PC-9 (cell line): ENCODE measurements around the gene FCF1. TPM values are rescaled to one million over a fixed set of nuclear protein-coding genes. Genes with fewer than 3 reads are reported as not detected.
A peak's percentile ranks its signal among the peaks of the same experiment; 100 is the strongest.

Experiments
- BruUV-seq: library from RNA; stranded (reverse); fragments of 400-500 nt; replicated peaks from 2 replicates; lab custom pipeline; 2021; lab: Mats Ljungman, UMichigan
- CTCF ChIA-PET: fragments of 300-600 bp; sonication (Branson Sonifier 250); formaldehyde crosslinking; loops from one replicate; lab custom pipeline; 2022; ENCODE audit warnings: antibody characterized with exemption; lab: Charles Lee
- POLR2A ChIA-PET: fragments of 300-600 bp; sonication (Branson Sonifier 250); formaldehyde crosslinking; loops from one replicate; lab custom pipeline; 2022; ENCODE audit warnings: antibody characterized with exemption; ENCODE audit not compliant: unreplicated experiment; lab: Charles Lee
- DNase-seq, 2 experiments: peaks; one replicate each; pipeline versions ENCODE4 v3.0.0 to v3.0.0-alpha.2; 2015 to 2022; ENCODE audit warnings: mixed read lengths in 1 of 2
- H2AFZ ChIP-seq: fragments of 200-600 bp; sonication (generic); 2 replicates; pipeline ENCODE4 v1.8.1; 2017; ENCODE audit warnings: antibody characterized with exemption
- H3F3A ChIP-seq: fragments of 200-600 bp; sonication (generic); 2 replicates; pipeline ENCODE4 v1.8.1; 2017; ENCODE audit warnings: antibody characterized with exemption, mild to moderate bottlenecking, low read depth; ENCODE audit not compliant: insufficient read depth
- H3K27ac ChIP-seq: fragments of 200-600 bp; sonication (generic); 2 replicates; pipeline ENCODE4 v1.6.1; 2016; ENCODE audit warnings: mixed run types
- H3K27me3 ChIP-seq: fragments of 200-600 bp; sonication (generic); 2 replicates; pipeline ENCODE4 v1.6.1; 2016; ENCODE audit warnings: low read depth, mixed run types; ENCODE audit not compliant: insufficient read depth
- H3K36me3 ChIP-seq: fragments of 200-600 bp; sonication (generic); 2 replicates; pipeline ENCODE4 v1.6.1; 2016; ENCODE audit warnings: low read depth, mixed run types
- H3K4me1 ChIP-seq: fragments of 200-600 bp; sonication (generic); replicated peaks from 2 replicates; pipeline ENCODE4 v1.6.1; 2016; ENCODE audit warnings: mixed run types; ENCODE audit not compliant: insufficient read depth
- H3K4me2 ChIP-seq: fragments of 200-600 bp; sonication (generic); 2 replicates; pipeline ENCODE4 v1.6.1; 2017; ENCODE audit warnings: mixed run types
- H3K4me3 ChIP-seq: fragments of 200-600 bp; sonication (generic); 2 replicates; pipeline ENCODE4 v1.6.1; 2016; ENCODE audit warnings: mixed run types
- H3K79me2 ChIP-seq: fragments of 200-600 bp; sonication (generic); 2 replicates; pipeline ENCODE4 v1.6.1; 2017; ENCODE audit warnings: low read depth, mixed run types
- H3K9me2 ChIP-seq: fragments of 200-600 bp; sonication (generic); 2 replicates; pipeline ENCODE4 v1.8.1; 2017; ENCODE audit warnings: mild to moderate bottlenecking; ENCODE audit not compliant: insufficient read depth
- H3K9me3 ChIP-seq: fragments of 200-600 bp; sonication (generic); 2 replicates; pipeline ENCODE4 v1.8.1; 2016; ENCODE audit warnings: low read depth; ENCODE audit not compliant: insufficient read depth
- H4K20me1 ChIP-seq: fragments of 200-600 bp; sonication (generic); 2 replicates; pipeline ENCODE4 v1.8.1; 2017; ENCODE audit not compliant: insufficient read depth
- EZH2 ChIP-seq: fragments of 200-600 bp; sonication (generic); IDR thresholded peaks from 2 replicates; pipeline ENCODE4 v1.8.0; 2017; ENCODE audit warnings: antibody characterized with exemption, low read depth
- intact Hi-C: fragments of 100-400 bp; cut with micrococcal nuclease; formaldehyde crosslinking; loops from one replicate; pipeline ENCODE4 v1.10.0; 2022; ENCODE audit not compliant: unreplicated experiment
- total RNA-seq: library from RNA; stranded (reverse); gene quantifications from 2 replicates; pipeline ENCODE4 v1.2.3, GENCODE V29; 2021
- TF ChIP-seq, protein P1 (sequence below): fragments of 200-600 bp; sonication (generic); conservative IDR thresholded peaks from 2 replicates; pipeline ENCODE4 v1.6.1; 2017; ENCODE audit warnings: mixed run types, antibody characterized with exemption, mild to moderate bottlenecking, moderate library complexity

The FCF1 gene
- total RNA-seq, 1 experiment from 2014 or later, result 191 TPM

DNA sequence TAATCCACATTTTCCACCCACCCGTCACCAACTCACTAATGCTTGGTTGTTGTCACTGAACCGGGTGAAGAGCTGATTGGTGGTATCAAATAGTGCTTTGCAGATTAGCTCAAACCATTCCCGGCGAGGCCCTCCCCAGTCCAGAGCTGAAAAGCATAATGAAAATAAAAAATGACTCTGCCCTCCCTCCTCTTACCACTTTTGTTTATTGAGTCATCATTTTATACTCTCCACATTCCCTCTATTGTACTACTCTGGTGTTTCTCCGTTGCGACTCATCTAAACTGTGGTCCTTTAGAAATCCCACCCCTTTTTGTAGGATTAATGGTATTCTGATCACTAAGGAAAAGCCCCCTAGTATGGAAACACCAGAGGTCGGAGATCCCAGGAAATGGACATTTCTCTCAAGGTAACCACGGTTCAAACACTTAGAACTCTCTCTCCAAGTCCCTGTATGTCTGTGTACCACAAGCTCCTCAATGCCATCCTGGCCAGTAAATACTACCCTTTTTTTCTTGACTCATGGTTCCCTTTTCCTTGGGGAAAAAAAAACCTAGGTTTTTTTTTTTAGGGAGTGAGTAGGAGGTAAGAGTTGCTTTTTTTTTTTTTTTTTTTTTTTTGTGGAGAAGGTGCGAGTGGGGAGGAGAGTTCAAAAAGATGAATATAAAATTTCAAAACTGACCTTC lies 42.1 kb upstream of the FCF1 start:
- DNase-seq, result no peak
- intact Hi-C loops, result loop anchor here (1.0 to 5.0 kb wide), 4 partner anchors 15 to 131 kb away; no protein-coding TSS in a partner anchor
- H4K20me1 ChIP-seq, result no peaks in the 10 kb centered on the region
- no peaks in the 10 kb centered on the region for H3K4me1 ChIP-seq
- no peaks in the 10 kb centered on the region for H3K79me2 ChIP-seq
- H3F3A ChIP-seq, result peaks cover 4% of the 10 kb centered on the region; the same call in 1 of the 2 replicates
- H2AFZ ChIP-seq, result no peak overlapping the region
- no TSS peak for BruUV-seq
- no peaks in the 10 kb centered on the region for H3K27me3 ChIP-seq
- no peak overlapping the region for H3K4me3 ChIP-seq
- no peaks in the 10 kb centered on the region for H3K9me2 ChIP-seq
- POLR2A ChIA-PET, result interaction anchor here (0.6 to 0.8 kb wide), 7 partner anchors 12 to 166 kb away, joined by 3 to 22 read pairs (median 9); no protein-coding TSS in a partner anchor
- no peak overlapping the region for H3K27ac ChIP-seq
- H3K36me3 ChIP-seq, result peaks cover 80% of the 10 kb centered on the region
- CTCF ChIA-PET, result interaction anchor here (0.6 to 2.0 kb wide), 7 partner anchors 9 to 62 kb away, joined by 3 to 9 read pairs (median 5); no protein-coding TSS in a partner anchor
- TF ChIP-seq EZH2, result no peak
- TF ChIP-seq, protein P1, sequence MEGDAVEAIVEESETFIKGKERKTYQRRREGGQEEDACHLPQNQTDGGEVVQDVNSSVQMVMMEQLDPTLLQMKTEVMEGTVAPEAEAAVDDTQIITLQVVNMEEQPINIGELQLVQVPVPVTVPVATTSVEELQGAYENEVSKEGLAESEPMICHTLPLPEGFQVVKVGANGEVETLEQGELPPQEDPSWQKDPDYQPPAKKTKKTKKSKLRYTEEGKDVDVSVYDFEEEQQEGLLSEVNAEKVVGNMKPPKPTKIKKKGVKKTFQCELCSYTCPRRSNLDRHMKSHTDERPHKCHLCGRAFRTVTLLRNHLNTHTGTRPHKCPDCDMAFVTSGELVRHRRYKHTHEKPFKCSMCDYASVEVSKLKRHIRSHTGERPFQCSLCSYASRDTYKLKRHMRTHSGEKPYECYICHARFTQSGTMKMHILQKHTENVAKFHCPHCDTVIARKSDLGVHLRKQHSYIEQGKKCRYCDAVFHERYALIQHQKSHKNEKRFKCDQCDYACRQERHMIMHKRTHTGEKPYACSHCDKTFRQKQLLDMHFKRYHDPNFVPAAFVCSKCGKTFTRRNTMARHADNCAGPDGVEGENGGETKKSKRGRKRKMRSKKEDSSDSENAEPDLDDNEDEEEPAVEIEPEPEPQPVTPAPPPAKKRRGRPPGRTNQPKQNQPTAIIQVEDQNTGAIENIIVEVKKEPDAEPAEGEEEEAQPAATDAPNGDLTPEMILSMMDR, result no peak
- H3K4me2 ChIP-seq, result no peak overlapping the region
- H3K9me3 ChIP-seq, result no peaks in the 10 kb centered on the region

DNA sequence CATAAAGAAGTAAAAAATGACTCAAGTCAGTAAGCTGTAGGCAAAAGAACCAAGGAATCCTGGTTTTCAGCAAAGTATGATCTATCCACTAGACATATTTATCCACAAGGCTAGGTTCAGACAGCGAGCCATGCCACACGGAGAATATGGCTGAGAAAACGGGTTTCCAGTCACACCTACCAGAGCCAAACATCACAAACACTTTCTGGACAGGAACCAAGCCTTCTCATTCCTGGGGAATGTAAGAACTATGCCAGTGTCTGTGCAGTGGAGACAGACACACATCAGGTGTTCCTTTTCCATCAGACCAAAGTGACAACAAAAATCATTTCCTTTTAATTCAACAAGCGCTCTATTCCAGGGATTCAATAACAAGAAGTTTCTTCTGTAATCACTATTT lies 41.2 kb upstream of the FCF1 start:
- DNase-seq, result peak in 1 of 2 experiments; percentile 80
- Histone ChIP-seq H3F3A (peaks cover 4% of the 10 kb centered on the region; the same call in 1 of the 2 replicates), H3K79me2 (no peaks in the 10 kb centered on the region), H3K27me3 (no peaks in the 10 kb centered on the region), H3K4me3 (no peak overlapping the region), H3K9me2 (no peaks in the 10 kb centered on the region), H3K4me2 (no peak overlapping the region), H2AFZ (no peak overlapping the region), H3K36me3 (peaks cover 80% of the 10 kb centered on the region), H3K9me3 (no peaks in the 10 kb centered on the region), H3K27ac (no peak overlapping the region), H3K4me1 (no peaks in the 10 kb centered on the region), H4K20me1 (no peaks in the 10 kb centered on the region)
- TF ChIP-seq EZH2, result no peak
- TF ChIP-seq, protein P1, result no peak
- ChIA-PET CTCF (interaction anchor here (0.6 to 2.0 kb wide), 4 partner anchors 36 to 119 kb away, joined by 3 to 9 read pairs (median 4); no protein-coding TSS in a partner anchor), POLR2A (interaction anchor here (0.8 kb wide), 1 partner anchor 63 kb away, joined by 3 read pairs; no protein-coding TSS in a partner anchor)
- no TSS peak for BruUV-seq
- intact Hi-C loops, result loop anchor here (1.0 to 5.0 kb wide), 6 partner anchors 15 to 131 kb away; partner anchors contain the start of genes AREL1 and FCF1

DNA sequence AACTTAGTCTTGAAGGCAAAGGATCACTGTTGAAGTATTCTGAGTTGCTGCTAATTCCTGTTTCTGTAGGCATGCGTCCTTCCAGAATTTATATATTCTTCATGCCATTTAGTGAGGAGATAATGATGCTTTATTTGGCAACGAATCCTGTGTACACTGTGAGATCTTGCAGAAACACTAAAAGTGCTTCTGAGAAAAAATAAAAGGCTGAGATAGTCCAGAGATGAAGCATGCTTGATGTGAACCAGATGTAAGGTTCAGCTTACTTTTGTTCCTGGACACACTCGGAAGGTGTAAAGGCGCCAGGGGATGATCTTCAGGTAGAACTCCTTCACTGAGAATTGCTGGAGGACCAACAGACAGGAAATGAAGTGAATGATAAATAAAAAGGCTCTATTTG lies 39.2 kb upstream of the FCF1 start:
- H3K4me3 ChIP-seq, result no peak overlapping the region
- no peaks in the 10 kb centered on the region for H3K9me2 ChIP-seq
- no peaks in the 10 kb centered on the region for H3K4me1 ChIP-seq
- H3K4me2 ChIP-seq, result no peak overlapping the region
- H2AFZ ChIP-seq, result no peak overlapping the region
- no peaks in the 10 kb centered on the region for H3K27me3 ChIP-seq
- no peak for DNase-seq
- no peaks in the 10 kb centered on the region for H3K9me3 ChIP-seq
- H3F3A ChIP-seq, result peaks cover 4% of the 10 kb centered on the region; the same call in 1 of the 2 replicates
- no peaks in the 10 kb centered on the region for H4K20me1 ChIP-seq
- no peak overlapping the region for H3K27ac ChIP-seq
- ChIA-PET POLR2A (no interaction called here), CTCF (interaction anchor here (0.6 kb wide), 1 partner anchor 292 kb away, joined by 4 read pairs; no protein-coding TSS in a partner anchor)
- no TSS peak for BruUV-seq
- intact Hi-C loops, result loop anchor here (2.0 to 5.0 kb wide), 3 partner anchors 39 to 129 kb away; partner anchors contain the start of genes AREL1 and FCF1
- TF ChIP-seq, protein P1, result no peak
- no peak for TF ChIP-seq EZH2
- no peaks in the 10 kb centered on the region for H3K79me2 ChIP-seq
- H3K36me3 ChIP-seq, result peaks cover 62% of the 10 kb centered on the region
